ENCODE data around the gene GRIA3. TPM values are rescaled to one million over a fixed set of nuclear protein-coding genes. Genes with fewer than 3 reads are reported as not detected.

Gene GRIA3
- 0.32 TPM for polyA plus RNA-seq (2013, experiment 1 of 2)
- polyA plus RNA-seq (2013, experiment 2 of 2), result 0.42 TPM

- no peak within 1 kb of the TSS for H4K91ac ChIP-seq (ENCODE audit: low read length)
- 0% methylated on average over 21 of the region's 33 CpGs for WGBS
These were observed at the start of gene GRIA3 for GRCh38 chrX:123184219-123184865. Gene GRIA3 (plus strand): TSS chrX:123184278. CDS start chrX:123184536, 258 bp downstream.

GRCh38 chrX:123138473-123138872 lies 45.6 kb upstream of the GRIA3 start:
- no peaks in the 10 kb centered on the region for H3K79me1 ChIP-seq (replicated peaks; ENCODE audit: low read length, poor library complexity, severe bottlenecking)
- no peak overlapping the region for H3K4me2 ChIP-seq (ENCODE audit: low read length, poor library complexity, severe bottlenecking)
- no peak overlapping the region for H3K4ac ChIP-seq (ENCODE audit: low read depth in 1 of 2, low read length in 2 of 2)
- no peak overlapping the region for H4K91ac ChIP-seq (ENCODE audit: low read length)
- no peaks in the 10 kb centered on the region for H3K36me3 ChIP-seq (ENCODE audit: control insufficient read depth in 1 of 2, insufficient read depth in 2 of 2, low read depth in 1 of 2, low read length in 2 of 2)
- no peak overlapping the region for H4K8ac ChIP-seq (ENCODE audit: low read length)
- no peak overlapping the region for H3K9ac ChIP-seq (ENCODE audit: low read length)
- H3K27ac ChIP-seq (ENCODE audit: low read length, poor library complexity, severe bottlenecking), result no peak overlapping the region
- DNase-seq, result no peak
- no peaks in the 10 kb centered on the region for H3K27me3 ChIP-seq (ENCODE audit: control insufficient read depth in 1 of 2, insufficient read depth in 1 of 2, low read length in 2 of 2)
- no peak overlapping the region for H2AFZ ChIP-seq (ENCODE audit: low read depth, low read length)
- 36% methylated on average over 1 of the region's 1 CpG for WGBS
- no peaks in the 10 kb centered on the region for H3K9me3 ChIP-seq (ENCODE audit: control insufficient read depth, low read length)
- H3K23ac ChIP-seq (ENCODE audit: low read length in 2 of 2), result no peak overlapping the region
- no peak overlapping the region for H2AK5ac ChIP-seq (ENCODE audit: low read length, severe bottlenecking)
- H3K4me1 ChIP-seq (ENCODE audit: control insufficient read depth, insufficient read depth, low read depth, low read length), result no peaks in the 10 kb centered on the region
- no peak overlapping the region for H2BK15ac ChIP-seq (ENCODE audit: low read depth, poor library complexity, severe bottlenecking)
- H2BK12ac ChIP-seq (ENCODE audit: low read length in 2 of 2), result no peak overlapping the region
- no peak overlapping the region for H2BK5ac ChIP-seq (ENCODE audit: low read depth, low read length, poor library complexity, severe bottlenecking)
- no peak overlapping the region for H3K4me3 ChIP-seq (ENCODE audit: insufficient read depth in 1 of 2, low read depth in 1 of 2, low read length in 2 of 2)
- no peak overlapping the region for H3K18ac ChIP-seq (ENCODE audit: low read depth in 1 of 2, low read length in 2 of 2)
- H3K14ac ChIP-seq (ENCODE audit: low read length in 2 of 2), result no peak overlapping the region
- no peak overlapping the region for H2BK120ac ChIP-seq (ENCODE audit: low read depth, low read length)

More at GRCh38 chrX:123184219-123184865, at the start of gene GRIA3:
- H4K8ac ChIP-seq (ENCODE audit: low read length), result no peak within 1 kb of the TSS
- peak; percentile 24 for DNase-seq
- H3K14ac ChIP-seq (ENCODE audit: low read length in 2 of 2), result no peak within 1 kb of the TSS
- H3K36me3 ChIP-seq (ENCODE audit: control insufficient read depth in 1 of 2, insufficient read depth in 2 of 2, low read depth in 1 of 2, low read length in 2 of 2), result peaks cover 0 to 3% of the 10 kb centered on the region in 2 experiments
- H2AFZ ChIP-seq (ENCODE audit: low read depth, low read length), result peak within 1 kb of the TSS; percentile 69
- H3K18ac ChIP-seq (ENCODE audit: low read depth in 1 of 2, low read length in 2 of 2), result no peak within 1 kb of the TSS
- H2AK5ac ChIP-seq (ENCODE audit: low read length, severe bottlenecking), result no peak within 1 kb of the TSS
- H3K9ac ChIP-seq (ENCODE audit: low read length), result peak within 1 kb of the TSS; percentile 79
- no peak within 1 kb of the TSS for H2BK120ac ChIP-seq (ENCODE audit: low read depth, low read length)
- no peaks in the 10 kb centered on the region for H3K79me1 ChIP-seq (replicated peaks; ENCODE audit: low read length, poor library complexity, severe bottlenecking)
- peak within 1 kb of the TSS; percentile 56 to 82 for H3K4me3 ChIP-seq (ENCODE audit: insufficient read depth in 1 of 2, low read depth in 1 of 2, low read length in 2 of 2)
- peak within 1 kb of the TSS; percentile 44 for H2BK5ac ChIP-seq (ENCODE audit: low read depth, low read length, poor library complexity, severe bottlenecking)
- no peak within 1 kb of the TSS for H2BK15ac ChIP-seq (ENCODE audit: low read depth, poor library complexity, severe bottlenecking)
- H3K4me1 ChIP-seq (ENCODE audit: control insufficient read depth, insufficient read depth, low read depth, low read length), result peaks cover 3% of the 10 kb centered on the region
- H3K27ac ChIP-seq (ENCODE audit: low read length, poor library complexity, severe bottlenecking), result no peak within 1 kb of the TSS
- no peaks in the 10 kb centered on the region for H3K9me3 ChIP-seq (ENCODE audit: control insufficient read depth, low read length)
- H3K27me3 ChIP-seq (ENCODE audit: control insufficient read depth in 1 of 2, insufficient read depth in 1 of 2, low read length in 2 of 2), result peaks cover 0 to 4% of the 10 kb centered on the region in 2 experiments
- H2BK12ac ChIP-seq (ENCODE audit: low read length in 2 of 2), result no peak within 1 kb of the TSS
- H3K23ac ChIP-seq (ENCODE audit: low read length in 2 of 2), result no peak within 1 kb of the TSS
- no peak within 1 kb of the TSS for H3K4ac ChIP-seq (ENCODE audit: low read depth in 1 of 2, low read length in 2 of 2)
- peak within 1 kb of the TSS; percentile 94 for H3K4me2 ChIP-seq (ENCODE audit: low read length, poor library complexity, severe bottlenecking)

GRCh38 chrX:123140454-123140853 lies 43.6 kb upstream of the GRIA3 start:
- Histone ChIP-seq H2BK12ac (ENCODE audit: low read length in 2 of 2) (no peak overlapping the region), H3K4ac (ENCODE audit: low read depth in 1 of 2, low read length in 2 of 2) (no peak overlapping the region), H2BK15ac (ENCODE audit: low read depth, poor library complexity, severe bottlenecking) (no peak overlapping the region), H3K27ac (ENCODE audit: low read length, poor library complexity, severe bottlenecking) (no peak overlapping the region), H3K4me3 (ENCODE audit: insufficient read depth in 1 of 2, low read depth in 1 of 2, low read length in 2 of 2) (no peak overlapping the region), H3K14ac (ENCODE audit: low read length in 2 of 2) (no peak overlapping the region), H2AFZ (ENCODE audit: low read depth, low read length) (no peak overlapping the region), H3K36me3 (ENCODE audit: control insufficient read depth in 1 of 2, insufficient read depth in 2 of 2, low read depth in 1 of 2, low read length in 2 of 2) (no peaks in the 10 kb centered on the region), H4K8ac (ENCODE audit: low read length) (no peak overlapping the region), H2BK120ac (ENCODE audit: low read depth, low read length) (no peak overlapping the region), H3K27me3 (ENCODE audit: control insufficient read depth in 1 of 2, insufficient read depth in 1 of 2, low read length in 2 of 2) (no peaks in the 10 kb centered on the region), H4K91ac (ENCODE audit: low read length) (no peak overlapping the region), H3K4me2 (ENCODE audit: low read length, poor library complexity, severe bottlenecking) (no peak overlapping the region), H3K23ac (ENCODE audit: low read length in 2 of 2) (no peak overlapping the region), H3K79me1 (replicated peaks; ENCODE audit: low read length, poor library complexity, severe bottlenecking) (no peaks in the 10 kb centered on the region), H2BK5ac (ENCODE audit: low read depth, low read length, poor library complexity, severe bottlenecking) (no peak overlapping the region), H3K4me1 (ENCODE audit: control insufficient read depth, insufficient read depth, low read depth, low read length) (no peaks in the 10 kb centered on the region), H2AK5ac (ENCODE audit: low read length, severe bottlenecking) (no peak overlapping the region), H3K9me3 (ENCODE audit: control insufficient read depth, low read length) (no peaks in the 10 kb centered on the region), H3K18ac (ENCODE audit: low read depth in 1 of 2, low read length in 2 of 2) (no peak overlapping the region), H3K9ac (ENCODE audit: low read length) (no peak overlapping the region)
- WGBS, result no CpG with 5 or more reads among the region's 5 CpGs
- no peak for DNase-seq

- whole genome bisulfite sequencing, result no CpG with 5 or more reads among the region's 1 CpG
- H3K23ac ChIP-seq (ENCODE audit: low read length in 2 of 2), result no peak overlapping the region
- no peak overlapping the region for H3K18ac ChIP-seq (ENCODE audit: low read depth in 1 of 2, low read length in 2 of 2)
- H4K8ac ChIP-seq (ENCODE audit: low read length), result no peak overlapping the region
- H2BK120ac ChIP-seq (ENCODE audit: low read depth, low read length), result no peak overlapping the region
- no peak overlapping the region for H2AK5ac ChIP-seq (ENCODE audit: low read length, severe bottlenecking)
- no peaks in the 10 kb centered on the region for H3K27me3 ChIP-seq (ENCODE audit: control insufficient read depth in 1 of 2, insufficient read depth in 1 of 2, low read length in 2 of 2)
- H3K4me1 ChIP-seq (ENCODE audit: control insufficient read depth, insufficient read depth, low read depth, low read length), result no peaks in the 10 kb centered on the region
- no peak overlapping the region for H3K14ac ChIP-seq (ENCODE audit: low read length in 2 of 2)
- no peaks in the 10 kb centered on the region for H3K79me1 ChIP-seq (replicated peaks; ENCODE audit: low read length, poor library complexity, severe bottlenecking)
- H2BK5ac ChIP-seq (ENCODE audit: low read depth, low read length, poor library complexity, severe bottlenecking), result no peak overlapping the region
- no peaks in the 10 kb centered on the region for H3K9me3 ChIP-seq (ENCODE audit: control insufficient read depth, low read length)
- H2BK12ac ChIP-seq (ENCODE audit: low read length in 2 of 2), result no peak overlapping the region
- H3K9ac ChIP-seq (ENCODE audit: low read length), result no peak overlapping the region
- no peak overlapping the region for H3K4ac ChIP-seq (ENCODE audit: low read depth in 1 of 2, low read length in 2 of 2)
- no peak overlapping the region for H3K4me3 ChIP-seq (ENCODE audit: insufficient read depth in 1 of 2, low read depth in 1 of 2, low read length in 2 of 2)
- H2AFZ ChIP-seq (ENCODE audit: low read depth, low read length), result no peak overlapping the region
- no peak overlapping the region for H3K27ac ChIP-seq (ENCODE audit: low read length, poor library complexity, severe bottlenecking)
- no peak overlapping the region for H3K4me2 ChIP-seq (ENCODE audit: low read length, poor library complexity, severe bottlenecking)
- DNase-seq, result no peak
- no peaks in the 10 kb centered on the region for H3K36me3 ChIP-seq (ENCODE audit: control insufficient read depth in 1 of 2, insufficient read depth in 2 of 2, low read depth in 1 of 2, low read length in 2 of 2)
- H4K91ac ChIP-seq (ENCODE audit: low read length), result no peak overlapping the region
- no peak overlapping the region for H2BK15ac ChIP-seq (ENCODE audit: low read depth, poor library complexity, severe bottlenecking)
These were observed 43.2 kb upstream of the GRIA3 start for GRCh38 chrX:123140904-123141303.
